Lower leg skin (tissue), 3 donors: ENCODE data around the gene SLIT3.

Source experiments
- POLR2A ChIP-seq, 2 donors: fragments of 450-650 bp; IDR thresholded peaks; one replicate each; pipeline ENCODE4 v1.6.1; 2016 to 2017; ENCODE audit warnings: antibody characterized with exemption in 2 of 2, mild to moderate bottlenecking in 1 of 2, moderate library complexity in 1 of 2
- TF ChIP-seq, protein P1 (sequence below), 3 donors: fragments of 450-650 bp; IDR thresholded peaks; one replicate each; pipeline ENCODE4 v1.5.1; 2016; ENCODE audit warnings: antibody characterized with exemption in 3 of 3, mild to moderate bottlenecking in 3 of 3, moderate library complexity in 2 of 3

DNA sequence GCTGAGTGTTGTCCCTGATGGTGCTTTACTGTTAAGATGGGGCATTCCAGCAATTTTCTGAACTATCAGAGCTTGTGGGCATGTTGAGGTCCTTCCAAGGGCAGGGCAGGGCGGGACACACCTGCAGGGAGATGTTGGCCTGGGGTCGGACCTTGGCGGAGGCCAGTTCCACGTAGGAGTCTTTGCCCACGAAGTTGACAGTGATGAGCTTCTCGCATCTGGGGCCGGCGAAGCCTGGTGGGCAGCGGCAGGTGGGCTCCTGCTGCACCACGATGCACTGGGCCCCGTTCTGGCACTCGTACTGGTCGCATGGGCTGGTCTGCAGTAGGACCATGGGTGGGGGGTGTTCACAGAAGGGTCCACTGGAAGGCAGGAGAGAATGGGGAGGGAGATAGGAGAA, 615.4 kb downstream of the SLIT3 start:
- TF ChIP-seq, protein P1, sequence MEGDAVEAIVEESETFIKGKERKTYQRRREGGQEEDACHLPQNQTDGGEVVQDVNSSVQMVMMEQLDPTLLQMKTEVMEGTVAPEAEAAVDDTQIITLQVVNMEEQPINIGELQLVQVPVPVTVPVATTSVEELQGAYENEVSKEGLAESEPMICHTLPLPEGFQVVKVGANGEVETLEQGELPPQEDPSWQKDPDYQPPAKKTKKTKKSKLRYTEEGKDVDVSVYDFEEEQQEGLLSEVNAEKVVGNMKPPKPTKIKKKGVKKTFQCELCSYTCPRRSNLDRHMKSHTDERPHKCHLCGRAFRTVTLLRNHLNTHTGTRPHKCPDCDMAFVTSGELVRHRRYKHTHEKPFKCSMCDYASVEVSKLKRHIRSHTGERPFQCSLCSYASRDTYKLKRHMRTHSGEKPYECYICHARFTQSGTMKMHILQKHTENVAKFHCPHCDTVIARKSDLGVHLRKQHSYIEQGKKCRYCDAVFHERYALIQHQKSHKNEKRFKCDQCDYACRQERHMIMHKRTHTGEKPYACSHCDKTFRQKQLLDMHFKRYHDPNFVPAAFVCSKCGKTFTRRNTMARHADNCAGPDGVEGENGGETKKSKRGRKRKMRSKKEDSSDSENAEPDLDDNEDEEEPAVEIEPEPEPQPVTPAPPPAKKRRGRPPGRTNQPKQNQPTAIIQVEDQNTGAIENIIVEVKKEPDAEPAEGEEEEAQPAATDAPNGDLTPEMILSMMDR (IDR thresholded peaks at IDR 0.05): no peak
- no peak for TF ChIP-seq POLR2A (IDR thresholded peaks at IDR 0.05)
